CD4-positive, alpha-beta T cell treated with Interleukin-17A for 1 hour (primary cell): ENCODE data around the gene ATG4D.
"Not testable (repeated sequence)": the region's sequence is repeated elsewhere in the genome, so short reads cannot be mapped to it uniquely, and the experiment has no call there.

ENCODE experiments used
- DNase-seq: peaks from one replicate; pipeline ENCODE4 v3.0.0-alpha.2; 2020

The ATG4D gene

DNA sequence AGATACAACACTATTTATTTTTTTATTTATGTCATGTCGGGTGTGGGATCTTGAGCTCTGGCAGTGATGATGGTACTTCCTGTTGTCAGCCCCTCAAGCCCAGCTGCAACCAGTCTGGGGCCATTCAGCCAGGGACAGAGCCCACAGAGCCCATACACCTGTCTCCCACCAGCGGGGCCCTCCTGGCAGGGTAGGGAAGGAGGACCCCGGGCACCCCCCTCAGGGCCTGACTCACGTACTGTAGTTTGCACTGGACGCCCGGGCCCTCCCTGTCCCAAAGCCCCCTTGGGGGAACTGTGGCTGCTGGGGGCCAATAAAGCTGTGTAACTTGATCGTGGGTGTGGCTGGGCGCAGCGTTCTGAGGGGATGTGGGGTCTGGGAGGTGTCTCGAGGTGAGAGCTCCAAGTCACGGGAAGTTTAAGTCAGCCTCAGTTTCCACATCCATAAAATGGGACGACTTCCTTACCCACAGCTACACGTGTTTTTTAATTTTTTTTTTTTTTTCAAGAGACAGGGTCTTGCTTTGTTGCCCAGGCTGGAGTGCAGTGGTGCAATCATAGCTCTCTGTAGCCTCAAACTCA, 9.5 kb downstream of the ATG4D start:
- no peak for DNase-seq

DNA sequence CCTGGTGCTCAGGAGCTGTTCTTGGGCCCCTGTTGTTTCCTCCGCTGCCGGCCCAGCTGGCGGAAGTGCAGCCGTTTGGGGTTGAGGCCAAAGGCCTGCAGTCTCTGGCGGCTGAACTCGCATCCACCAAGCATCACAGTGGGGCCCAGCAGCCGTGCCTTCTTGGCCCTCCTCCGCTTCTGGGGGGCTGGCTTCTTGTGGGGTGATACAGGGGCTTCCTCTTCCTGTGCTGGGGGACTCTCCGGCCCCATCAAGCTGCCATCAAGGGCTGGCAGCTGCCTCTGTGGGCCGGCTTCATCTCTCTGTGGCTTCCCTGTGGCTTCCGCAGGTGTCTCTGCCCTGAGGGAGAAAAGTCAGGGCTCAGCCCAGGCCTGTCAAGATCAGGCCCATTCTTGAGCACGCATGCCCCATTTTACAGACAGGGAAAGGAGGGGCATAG, 10.3 kb downstream of the ATG4D start:
- DNase-seq: peak; percentile 82

DNA sequence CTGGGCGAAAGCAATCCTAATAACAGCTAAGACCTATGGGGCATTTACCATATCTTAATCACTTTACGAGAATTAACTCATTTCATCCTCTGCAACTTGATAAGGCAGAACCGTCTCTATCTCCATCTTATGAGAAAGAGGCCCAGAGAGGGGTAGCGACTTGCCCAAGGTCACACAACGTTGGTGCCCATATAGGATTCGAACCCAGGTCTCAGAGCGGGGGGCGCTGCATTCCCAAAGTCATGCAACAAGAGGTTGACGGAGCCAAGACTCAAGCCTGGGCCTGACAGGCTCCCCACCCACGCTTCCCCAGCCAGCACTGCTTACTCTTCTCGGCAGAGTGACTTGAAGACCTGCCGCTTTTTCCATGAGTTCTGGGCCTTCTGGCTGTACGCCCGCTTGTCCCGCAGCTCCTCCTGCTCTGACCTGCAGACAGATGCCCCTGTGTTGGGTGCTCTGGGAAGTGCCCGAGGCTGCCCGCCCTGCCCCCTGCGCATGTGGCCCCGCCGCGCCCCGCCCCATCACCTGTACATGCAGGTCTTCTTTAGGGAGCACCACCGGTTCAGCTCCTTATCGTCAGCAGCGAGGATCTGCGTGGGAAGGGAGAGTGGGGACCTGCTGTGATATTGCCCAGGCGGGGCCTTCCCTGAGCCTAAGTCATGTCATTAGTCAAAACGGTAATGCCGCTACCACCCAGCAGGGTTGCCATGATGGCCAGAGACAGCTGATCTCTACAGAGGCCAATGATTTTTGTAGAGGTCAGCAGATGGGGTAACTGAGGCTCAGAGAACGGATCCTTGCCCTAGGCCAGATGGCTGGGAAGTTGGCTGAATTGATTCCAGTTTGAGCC, 11.3 kb downstream of the ATG4D start:
- no peak for DNase-seq

DNA sequence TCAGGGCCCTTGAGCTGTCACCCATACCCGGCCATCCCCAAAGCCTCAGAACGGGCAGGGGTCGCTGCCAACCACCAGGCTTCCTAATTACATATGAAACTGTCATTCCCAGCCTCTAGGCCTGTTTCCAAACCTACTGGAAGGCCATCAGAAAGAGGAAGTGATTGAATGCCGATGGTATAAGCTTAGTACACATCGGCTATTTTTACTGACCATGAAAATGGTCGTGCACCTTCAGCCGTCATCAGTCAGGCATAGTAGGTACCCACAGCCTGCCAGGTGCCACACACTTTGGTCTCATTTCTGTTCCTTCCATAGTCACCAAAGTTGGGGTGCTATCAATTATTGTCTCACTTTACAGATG, 11.9 kb downstream of the ATG4D start:
- no peak for DNase-seq

DNA sequence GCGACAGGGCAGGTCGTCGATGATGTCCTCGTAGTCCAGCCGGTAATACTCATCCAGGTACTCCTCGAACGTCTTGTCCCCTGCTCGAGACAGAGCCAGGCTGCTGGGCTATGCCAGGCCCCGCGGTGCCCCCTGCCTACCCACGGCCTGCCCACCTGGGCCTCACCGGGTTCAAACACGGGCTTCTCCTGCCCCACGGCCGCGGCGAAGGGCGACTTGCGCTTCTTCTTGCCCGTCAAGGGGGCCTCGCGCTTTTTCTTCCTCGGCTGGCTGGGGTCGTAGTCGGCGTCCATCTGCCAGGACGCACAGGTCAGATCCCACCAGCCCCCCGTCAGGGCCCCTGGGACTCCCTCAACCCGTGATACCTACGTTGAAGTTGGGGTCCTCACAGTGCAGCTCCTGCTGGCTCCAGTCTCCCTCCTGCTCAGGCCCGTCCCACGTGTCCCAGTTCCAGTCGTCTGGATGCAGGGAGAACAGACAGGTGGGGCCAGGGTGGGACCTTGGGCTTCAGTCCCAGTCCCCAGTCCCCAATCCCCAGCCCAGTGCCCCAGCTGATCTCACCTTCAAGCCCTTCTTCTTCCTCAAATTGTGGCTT, 14.0 kb downstream of the ATG4D start:
- no peak for DNase-seq

DNA sequence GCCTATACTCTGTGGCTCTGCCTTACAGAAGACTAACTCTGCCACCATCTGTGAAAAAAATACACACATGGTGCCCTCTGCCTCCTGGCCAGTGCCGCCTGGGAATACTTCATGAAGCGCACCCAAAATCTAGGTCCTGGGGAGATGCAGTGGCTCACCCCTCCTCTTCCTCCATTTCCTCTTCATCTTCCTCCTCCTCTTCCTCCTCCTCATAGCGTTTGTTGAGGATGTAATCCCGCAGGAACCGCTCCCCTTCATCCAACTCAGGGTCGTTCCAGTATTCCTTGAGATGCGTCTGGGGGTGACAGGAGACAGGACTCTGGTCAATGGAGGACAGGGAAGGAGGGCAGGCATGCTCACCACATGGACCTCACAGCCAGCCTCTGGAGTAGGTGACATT, 16.4 kb downstream of the ATG4D start:
- DNase-seq: no peak

DNA sequence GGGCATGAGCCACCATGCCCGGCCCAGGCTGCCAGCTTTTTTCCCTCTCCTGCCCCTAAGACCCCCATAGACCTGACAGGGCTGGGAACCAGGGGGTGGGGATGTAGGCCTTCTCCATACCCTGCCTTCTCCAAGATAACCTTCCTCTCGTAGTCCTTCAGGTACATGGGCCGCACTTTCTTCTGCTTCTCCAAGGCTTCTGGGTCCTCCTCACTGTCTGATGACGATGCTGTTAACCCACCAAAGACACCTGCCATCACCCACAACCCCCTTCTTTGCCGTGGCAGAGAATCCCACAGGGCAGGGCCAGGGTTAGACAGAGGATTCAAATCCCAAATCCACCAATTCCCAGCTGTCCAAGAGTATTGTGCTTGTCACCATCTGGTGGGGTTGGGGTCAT, 18.9 kb downstream of the ATG4D start:
- no peak for DNase-seq

DNA sequence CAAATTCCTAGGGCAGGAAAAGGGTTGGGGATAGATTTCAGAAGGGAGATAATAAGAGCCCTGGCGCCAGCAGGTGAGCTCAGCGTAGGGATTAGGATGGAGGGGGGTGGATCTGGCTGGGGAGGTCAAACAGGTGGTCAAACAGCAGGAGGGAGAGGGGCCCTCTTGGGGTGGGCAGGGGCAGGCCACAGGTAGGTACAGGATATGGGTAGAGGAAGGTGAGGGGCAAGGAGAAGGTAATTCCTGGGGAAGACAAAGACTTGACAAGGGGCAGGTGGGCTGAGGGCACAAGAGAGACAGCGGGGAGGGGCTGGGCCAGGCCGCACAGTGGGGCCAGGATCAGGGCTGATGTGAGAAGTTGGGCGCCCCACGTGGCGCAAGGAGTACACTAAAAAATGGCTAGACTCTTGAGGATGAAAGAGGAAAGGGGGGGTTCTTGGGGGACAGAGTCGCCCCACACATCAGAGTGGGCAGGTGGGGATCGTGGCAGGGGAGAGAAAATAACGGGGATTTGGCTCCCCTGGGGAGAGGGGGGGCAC, 21.4 kb downstream of the ATG4D start:
- DNase-seq: peak; percentile 70

DNA sequence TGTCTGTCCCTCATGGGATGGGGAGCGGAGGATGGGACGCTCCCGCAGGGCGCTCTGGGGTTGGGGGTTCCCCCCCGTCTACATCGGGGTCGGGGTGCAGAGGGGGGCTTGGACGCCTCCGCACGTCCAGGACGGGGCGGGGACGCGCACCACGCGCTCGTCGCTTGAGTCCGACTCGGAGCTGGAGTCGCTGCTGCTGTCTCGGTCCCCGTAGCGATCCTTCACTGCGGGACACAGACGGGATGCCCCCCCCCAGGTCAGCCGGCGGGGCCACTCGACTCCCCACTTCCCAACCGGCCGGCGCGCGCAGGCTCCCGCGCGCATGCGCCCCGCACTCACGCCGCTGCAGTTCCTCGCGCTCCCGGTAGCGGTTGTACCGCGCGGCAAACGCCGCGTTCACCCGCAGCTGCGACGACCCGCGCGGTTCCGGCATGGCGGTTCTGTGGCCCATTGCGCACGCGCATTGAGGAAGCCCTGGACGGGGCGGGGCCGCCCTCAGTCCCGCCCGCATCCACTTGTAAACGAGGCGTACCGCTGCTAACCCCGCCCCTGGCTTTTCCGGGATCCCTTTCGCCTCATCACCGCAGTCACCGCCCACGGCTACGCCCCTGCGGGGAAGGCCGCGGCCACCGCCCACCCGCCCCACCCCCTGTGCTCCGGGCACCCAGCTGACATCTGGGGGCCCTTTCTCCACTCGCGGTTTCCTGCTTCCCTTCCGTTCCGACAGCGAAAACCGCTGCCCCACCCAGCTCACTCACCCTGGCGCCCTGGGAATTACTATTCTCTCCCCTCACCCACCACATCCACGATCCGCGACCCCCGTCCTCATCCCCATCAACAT, 22.1 kb downstream of the ATG4D start, which contains the start of gene KRI1:
KRI1 (minus strand) TSS at position 444 of the 841 bp plus-strand sequence; CDS start at position 433, 11 bp downstream.
- DNase-seq: peak; percentile 99

DNA sequence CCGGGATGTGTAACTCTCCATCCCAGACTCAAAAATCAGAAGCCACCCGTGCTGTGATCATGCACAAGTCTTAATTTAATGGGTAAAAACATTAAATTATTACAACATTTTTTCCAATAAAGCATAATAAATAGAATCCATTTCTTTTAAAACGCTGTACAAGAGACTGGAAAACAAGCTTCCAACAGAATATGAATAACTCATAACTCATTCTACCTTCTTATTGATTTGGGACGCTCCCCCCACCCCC, 22.6 kb downstream of the ATG4D start:
- no peak for DNase-seq

DNA sequence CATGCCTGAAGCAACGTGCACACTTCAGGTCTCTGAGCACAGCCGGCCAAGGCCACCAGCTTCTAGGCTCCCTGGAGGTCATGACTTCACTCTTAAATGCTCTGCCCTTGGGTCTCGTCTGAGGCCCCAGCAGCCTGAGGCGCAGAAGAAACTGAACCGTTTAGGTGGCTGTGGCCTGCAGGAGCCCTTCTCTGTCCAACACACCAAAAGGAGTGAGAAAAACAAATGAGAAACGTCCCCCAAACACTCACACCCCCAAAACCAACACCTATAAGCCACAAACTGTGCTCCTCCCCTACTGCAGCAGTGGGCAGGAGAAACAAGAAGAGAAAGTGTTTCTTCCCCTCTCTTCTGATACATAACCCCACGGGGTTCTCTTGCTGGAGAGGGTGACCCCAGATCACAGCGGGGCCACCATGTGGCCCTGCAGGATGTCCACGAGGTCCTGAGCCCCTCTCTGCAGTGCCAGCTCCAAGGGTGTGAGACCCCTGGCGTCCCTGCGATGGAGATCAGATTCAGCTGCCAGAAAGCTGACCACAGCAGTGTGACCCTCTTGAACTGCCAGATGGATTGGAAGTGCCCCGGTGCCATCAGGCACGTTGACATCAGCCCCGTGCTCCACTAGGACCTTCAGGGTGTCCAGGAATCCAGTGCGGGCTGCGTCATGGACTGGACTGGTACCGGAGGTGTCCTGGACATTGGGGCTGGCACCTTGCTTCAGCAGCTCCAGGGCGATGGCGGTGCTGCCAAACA, 23.1 kb downstream of the ATG4D start:
- DNase-seq: peak; percentile 86

DNA sequence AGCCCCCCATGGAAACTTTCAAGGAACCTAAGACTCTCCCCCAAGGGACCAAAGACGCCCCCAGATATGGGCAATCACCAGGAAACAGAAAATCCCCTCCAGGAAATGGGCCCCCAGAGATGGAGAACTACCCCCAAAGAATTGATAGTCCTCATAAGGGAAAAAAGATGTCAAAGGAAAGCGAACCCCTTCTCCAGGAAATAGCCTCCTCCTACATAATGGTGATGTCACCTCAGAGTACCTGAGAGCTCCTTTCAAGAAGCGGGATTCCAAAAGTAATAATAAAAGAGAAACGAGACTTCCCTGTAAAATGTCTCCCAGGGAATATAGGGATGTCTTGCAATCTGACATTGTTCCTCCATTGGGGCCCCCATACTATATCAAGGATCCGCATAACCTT, 24.0 kb downstream of the ATG4D start:
- peak; percentile 35 for DNase-seq

DNA sequence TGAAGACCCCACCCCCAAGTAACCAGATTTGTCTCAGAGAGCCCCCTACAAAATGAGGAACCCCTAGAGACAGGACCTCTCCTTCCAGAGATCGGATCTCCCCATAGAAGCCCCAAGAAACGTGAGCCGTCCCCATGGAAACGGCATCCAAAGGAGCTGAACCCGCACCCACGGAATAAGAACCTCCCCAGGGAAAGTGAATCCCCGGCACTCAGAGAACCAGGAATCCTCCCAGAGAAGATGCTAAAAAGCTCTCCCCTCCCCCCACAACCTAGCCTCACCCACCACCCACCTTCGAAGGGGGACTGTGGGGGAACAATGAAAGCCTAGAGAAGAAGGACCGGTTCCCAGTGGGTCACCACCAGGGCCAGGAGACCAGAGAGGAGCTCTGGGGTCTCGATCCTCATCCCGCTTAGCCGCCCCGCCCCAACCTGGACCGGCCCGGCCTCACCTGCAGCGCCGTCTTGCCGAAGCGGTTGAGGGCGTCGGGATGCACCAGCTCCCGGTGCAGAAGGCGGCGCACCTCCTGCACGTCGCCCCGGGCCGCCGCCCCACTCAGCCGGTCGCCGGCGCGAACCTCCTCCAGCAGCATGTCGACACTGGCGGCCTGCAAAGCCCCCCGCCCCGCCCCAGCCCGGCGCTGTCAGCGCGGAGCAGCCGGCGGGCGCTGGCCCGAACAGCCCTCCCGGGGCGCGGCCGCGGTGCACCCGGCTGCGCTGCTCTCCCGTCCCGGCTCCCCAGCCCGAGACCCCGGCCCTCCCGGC, 24.5 kb downstream of the ATG4D start:
- DNase-seq: no peak

DNA sequence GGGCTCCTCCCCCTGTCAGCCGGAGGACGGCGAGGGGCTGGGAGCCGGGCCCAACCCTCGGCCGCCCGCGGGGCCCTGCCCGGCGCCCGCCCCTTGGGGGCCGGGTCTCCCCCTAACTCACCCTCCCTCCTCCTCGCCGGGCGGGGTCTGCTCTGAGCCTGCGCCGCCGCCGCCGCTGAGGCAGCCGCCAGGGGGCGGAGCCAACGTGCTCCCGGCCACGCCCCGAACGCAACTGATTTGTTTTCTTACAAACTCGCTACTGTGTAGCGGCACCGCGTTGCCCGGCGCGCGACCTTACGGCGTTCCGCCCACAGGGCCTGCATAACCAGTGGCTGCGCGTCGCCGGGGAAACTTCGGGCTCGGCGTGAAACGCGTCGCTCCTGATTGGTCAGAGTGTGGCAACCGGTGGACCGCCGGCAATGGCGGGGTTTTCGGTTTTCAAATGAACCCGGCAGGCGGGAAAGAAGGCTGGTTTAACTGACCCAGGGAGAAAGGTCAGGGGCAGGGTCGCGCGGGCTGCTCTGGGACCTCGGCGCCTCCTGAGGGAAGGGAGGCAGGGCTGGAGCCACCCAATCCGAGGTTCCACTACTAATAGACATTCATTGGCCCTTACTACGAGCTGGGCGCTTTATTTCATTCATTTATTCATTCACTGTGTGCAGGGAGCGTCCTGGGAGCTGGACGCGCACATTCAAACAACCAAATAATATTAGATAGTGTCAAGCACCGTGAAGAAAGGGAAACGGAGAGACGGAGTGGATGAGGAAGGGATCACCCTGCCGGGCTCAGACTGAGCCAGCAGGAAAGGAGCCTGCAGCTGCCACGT, 25.3 kb downstream of the ATG4D start, which contains the start of gene CDKN2D:
CDKN2D (minus strand) TSS at position 154 of the 826 bp plus-strand sequence. CDS start 326 bp downstream, outside the sequence.
- peak; percentile 100 for DNase-seq

DNA sequence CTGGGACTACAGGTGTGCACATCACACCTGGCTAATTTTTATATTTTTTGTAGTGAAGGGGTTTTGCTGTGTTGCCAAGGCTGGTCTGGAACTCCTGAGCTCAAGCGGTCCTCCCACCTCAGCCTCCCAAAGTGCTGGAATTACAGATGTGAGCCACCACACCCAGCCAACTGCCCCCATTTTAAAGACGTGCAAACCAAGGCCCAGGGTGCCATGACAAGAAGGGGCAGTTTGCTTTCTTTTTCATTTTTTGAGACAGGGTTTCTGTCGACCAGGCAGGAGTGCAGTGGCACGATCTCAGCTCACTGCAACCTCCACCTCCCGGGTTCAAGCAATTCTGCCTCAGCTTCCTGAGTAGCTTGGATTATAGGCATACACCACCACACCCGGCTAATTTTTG, 30.1 kb downstream of the ATG4D start:
- not testable (repeated sequence) for DNase-seq

DNA sequence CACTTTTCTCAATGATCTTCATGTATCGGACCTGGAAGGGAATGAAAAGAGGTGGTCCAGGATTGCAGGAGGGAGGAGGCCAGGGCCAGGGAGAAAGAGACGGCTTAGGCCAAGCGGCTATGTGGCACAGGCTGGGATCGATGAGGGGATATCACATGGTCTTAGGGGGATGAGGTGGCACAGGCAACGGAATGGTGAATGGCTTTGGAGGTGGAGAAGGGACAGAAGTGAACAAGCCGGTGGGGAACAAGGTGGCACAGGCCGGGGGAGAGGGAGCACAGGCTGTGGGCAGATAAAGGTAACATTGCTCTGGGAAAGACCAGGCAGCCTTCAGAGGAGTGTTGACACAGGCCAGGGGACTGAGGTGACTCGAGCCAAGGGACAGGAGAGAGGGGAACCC, 30.8 kb downstream of the ATG4D start:
- no peak for DNase-seq

DNA sequence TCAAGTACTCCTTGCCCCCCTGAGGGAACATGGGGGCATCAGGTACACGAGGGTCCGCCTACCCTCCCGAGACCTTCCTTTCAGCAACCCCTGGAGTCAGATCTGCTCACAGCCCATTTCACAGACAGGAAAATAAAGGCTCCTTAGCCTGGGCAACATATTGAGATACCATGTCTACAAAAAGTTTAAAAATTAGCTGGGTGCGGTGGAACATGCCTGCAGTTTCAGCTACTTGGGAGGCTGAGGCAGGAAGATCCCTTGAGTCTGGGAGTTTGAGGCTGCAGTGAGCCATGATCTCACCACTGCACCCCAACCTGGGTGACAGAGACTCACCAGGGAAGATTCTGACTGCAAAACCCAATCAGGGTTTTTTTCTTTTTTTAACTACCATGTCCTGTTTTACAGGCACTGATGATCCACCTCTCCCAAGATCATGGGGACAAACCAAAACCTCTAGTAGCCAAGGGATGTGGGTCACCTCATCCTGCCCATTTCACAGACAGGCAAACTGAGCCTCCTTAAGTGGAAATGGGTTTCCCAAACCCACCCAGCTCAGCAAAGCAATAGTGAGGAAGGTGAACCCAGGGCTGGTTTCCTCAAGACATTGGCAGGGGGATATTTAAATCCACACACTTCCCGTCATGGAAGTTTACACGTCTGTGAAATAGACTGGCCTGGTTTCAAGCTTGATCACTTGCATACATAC, 31.5 kb downstream of the ATG4D start:
- DNase-seq: no peak

DNA sequence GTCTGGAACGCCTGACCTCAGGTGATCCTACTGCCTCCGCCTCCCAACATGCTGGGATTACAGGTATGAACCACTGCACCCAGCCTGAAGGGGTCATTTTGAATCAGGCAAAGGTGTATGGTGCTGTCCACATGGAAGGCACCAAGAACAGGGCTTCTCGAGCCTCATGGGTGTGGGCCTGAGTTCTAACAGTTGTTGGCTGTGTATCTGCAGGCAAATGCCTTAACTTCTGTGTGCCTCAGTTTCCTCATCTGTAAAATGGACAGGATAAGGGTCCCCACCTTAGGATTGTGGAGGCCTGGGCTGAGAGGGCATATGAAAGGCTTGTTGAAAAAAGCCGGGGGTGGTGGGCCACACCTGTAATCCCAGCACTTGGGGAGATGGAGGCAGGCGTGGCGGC, 34.2 kb downstream of the ATG4D start:
- DNase-seq: no peak

DNA sequence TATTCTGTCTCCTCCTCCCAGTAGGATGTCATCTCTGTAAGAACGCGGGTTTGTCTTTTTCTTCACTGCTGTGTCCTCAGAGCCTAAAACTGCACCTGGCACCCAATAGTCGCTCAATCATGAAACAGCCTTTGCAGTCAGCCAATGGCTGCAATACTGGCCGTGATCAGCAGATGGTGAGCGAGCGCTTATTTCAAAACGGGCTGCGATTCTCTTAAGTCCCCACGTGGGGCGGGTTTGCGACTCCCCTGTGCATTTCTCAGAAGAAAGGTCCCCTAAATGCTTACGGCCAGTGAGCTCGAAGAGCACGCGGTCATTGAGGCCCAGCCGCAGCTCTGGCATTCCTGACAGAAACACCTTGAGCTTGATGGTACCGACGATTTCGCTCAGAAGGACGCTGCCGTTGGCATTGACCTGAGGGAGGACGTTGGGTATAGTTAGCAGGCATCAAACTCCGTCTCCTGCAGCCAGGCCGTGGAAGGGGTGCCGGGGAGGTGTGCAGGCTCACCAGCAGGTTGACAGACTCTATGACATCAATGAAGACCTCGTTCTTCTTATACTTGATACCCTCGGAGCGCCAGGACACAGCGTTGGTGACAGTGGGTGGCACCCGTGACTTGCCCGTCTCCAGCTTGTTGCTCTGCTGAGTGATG, 37.4 kb downstream of the ATG4D start:
- peak; percentile 92 for DNase-seq
